Neural progenitor cell (in vitro differentiated cells): Measurements from ENCODE around the gene ATP6V0A4.

ENCODE experiments used
- CTCF ChIP-seq: fragments of 200-600 bp; sonication (generic); IDR thresholded peaks from 2 replicates; pipeline ENCODE4 v1.5.1; 2017; ENCODE audit warnings: antibody characterized with exemption, mild to moderate bottlenecking
- EZH2 ChIP-seq: fragments of 200-600 bp; sonication (generic); IDR thresholded peaks from 2 replicates; pipeline ENCODE4 v1.6.1; 2017; ENCODE audit warnings: antibody characterized with exemption, mild to moderate bottlenecking, moderate library complexity

- TF ChIP-seq CTCF (no peak), EZH2 (no peak)
These were observed 129.8 kb downstream of the ATP6V0A4 start for GRCh38 chr7:138668229-138668596.
